HG03521 (cell line): ENCODE data around the gene MEF2A.
A peak's percentile ranks its signal among the peaks of the same experiment; 100 is the strongest.
"Not testable (repeated sequence)": the region's sequence is repeated elsewhere in the genome, so short reads cannot be mapped to it uniquely, and the experiment has no call there.

ENCODE experiments used
- ATAC-seq: cut with Tn5 transposase; IDR thresholded peaks from one replicate; pipeline ENCODE4 v1.9.1; 2021; ENCODE audit warnings: mild to moderate bottlenecking, moderate library complexity; ENCODE audit not compliant: unreplicated experiment

The MEF2A gene

DNA sequence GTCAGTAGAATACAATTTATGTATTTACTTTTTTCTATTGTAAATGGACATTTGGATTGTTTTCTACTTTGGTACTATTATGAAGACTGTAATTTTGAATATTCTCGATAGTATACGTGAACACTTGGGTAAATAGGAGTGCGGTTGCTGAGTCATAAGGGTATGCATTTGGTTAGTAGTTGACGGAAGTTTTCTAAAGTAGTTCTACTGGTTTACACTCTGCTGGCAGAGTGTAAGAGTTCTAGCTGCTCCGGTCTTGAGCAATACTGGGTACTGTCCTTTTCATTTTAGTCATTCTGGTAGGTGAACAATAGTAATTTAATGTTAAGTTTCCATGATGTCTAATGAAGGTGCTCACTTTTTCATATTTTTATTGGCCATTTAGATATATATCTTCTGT is 70.0 kb downstream of the MEF2A start:
- ATAC-seq = no peak

DNA sequence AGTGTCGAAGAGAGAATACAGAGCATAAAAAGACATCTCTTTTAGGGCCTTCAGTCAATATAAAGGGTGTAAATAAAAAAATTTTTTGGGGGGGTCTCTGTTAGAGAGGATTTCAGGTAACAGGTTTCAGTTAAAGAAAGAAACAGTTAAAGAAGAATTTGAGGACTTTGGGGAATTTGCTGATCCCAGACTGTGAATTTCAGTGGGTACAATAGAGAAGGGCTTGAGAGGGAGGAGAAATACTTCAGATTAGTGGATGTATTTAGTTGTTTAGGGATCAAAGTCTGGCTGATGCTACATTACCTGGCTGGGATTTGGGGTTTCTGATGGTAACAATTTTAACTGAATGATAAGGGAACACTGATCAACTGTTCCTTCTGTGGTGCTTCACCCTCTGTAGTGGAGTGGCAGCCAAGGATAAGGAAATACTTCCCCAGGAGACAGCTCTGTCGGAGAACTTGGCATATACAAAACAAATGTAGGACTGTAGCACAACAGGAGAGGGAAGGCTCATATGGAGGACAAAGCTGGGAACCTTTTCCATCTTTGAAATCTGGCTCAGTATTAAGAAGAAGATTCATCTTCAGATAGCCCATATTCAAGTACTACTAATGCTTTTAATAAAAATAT is 79.2 kb downstream of the MEF2A start:
- no peak for ATAC-seq

DNA sequence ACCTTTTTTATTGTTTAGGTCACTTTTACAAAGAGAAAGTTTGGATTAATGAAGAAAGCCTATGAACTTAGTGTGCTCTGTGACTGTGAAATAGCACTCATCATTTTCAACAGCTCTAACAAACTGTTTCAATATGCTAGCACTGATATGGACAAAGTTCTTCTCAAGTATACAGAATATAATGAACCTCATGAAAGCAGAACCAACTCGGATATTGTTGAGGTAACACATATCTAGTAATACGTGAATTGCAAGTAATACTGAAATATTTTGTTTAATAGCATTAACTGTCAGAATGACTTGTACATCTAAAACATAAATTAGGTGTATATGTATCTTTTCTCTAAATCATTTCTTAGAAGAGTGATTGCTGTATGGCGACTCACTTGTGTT is 79.8 kb downstream of the MEF2A start:
- no peak for ATAC-seq

DNA sequence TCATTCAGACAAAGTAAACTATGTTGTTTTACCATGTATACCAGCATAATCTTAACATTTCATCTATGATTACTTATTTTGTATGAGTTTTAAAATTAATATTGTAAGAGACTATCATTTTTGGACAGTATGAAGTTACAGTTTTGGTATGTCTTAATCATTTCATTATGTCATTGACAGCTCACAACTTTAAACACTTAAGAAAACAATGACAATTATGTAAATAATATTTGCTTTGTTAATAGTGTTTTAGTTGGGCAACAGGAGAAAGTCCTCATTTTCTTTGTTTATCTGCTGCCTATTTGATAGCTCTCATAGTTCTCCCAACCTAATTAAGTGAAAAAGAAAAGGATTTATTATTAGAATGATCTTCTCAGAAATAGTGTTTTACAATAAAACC is 80.2 kb downstream of the MEF2A start:
- no peak for ATAC-seq

DNA sequence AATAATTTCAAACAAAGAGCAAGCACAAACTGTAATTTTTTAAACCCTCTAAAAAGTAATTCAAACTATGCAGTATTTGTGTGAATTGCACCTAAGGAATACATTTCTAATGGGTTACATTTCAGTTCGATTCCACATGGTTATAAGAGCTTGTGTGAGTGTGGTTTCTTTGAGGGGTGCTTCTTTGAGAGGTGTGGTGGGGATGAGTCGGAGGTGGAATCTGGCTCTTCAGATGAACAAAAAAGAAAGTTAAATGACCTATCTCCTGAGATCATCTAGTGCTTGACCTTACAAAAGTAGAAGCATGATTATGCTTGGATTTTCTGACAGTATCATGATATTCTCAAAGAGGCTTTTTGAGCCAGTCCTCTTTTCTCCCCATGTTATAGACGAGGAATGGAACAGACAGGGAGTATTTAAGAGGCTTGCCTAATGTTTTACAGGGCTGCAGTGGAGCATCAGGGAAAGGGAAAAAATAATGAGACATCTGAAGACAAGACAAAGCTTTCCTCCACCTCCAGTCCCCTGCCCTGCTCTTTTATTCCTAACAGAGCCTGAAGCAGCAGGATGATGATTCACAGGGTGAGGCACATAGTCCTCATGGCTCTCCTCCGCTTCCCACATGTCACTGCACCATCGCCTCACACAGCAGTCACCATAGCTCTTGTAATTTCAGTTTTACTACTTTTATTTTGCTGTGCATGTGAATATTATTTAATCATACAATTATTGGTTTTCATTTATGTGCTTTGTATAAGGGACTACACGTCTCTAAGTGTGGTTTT is 85.4 kb downstream of the MEF2A start:
- ATAC-seq = no peak

DNA sequence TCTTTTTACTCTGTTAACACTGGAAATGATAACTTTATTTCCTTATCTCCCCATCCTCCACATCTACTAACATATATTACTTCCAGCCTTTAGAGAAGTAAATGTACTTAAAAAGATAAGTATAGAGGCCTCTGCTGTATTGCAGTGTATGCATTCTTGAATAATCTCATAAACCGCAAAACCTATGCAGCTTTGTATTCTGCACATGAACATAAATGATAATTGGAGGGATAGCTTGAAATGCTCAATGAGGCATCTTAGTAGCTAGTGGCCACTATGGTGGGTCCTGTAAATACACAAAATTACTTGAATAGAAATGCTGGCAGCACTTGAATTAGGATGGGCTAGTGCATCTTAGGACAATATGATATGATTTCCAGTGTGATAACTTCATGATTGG is 90.4 kb downstream of the MEF2A start:
- no peak for ATAC-seq

DNA sequence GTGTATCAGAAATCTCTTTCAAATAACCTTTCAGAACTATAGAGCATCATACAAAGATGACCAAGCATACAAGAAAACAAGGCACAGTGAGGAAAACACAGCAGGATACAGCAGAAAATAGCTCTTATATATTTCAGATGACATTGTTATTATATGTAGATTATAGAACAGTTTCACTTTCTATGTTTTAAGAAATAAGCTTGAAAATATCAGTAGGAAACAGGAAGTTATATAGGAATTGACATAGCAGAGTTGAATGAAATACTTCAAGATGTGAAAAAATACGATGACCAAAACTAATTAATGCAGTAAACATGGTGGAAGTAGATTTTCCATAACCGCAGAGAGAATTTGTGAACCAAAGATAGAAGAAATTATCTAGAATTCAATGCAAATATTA is 92.2 kb downstream of the MEF2A start:
- ATAC-seq = no peak

DNA sequence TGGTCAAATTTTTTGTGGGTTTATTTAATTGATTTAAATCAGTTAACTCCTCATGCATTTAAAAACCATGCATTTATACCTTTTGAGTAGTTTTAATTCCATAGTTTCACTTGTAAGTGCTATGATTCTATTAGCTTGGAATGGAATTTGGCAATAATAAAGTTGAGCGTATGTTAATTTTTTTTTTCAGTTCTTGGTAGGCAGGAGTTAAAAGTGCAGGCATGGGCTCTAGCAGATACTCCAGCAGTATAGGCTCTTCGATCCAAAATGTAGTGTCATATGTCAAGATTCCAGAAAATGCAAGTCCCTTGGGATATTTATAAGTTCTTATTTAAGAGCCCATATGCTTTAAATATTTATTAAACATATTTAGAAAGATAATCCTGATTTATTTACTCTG is 97.1 kb downstream of the MEF2A start:
- no peak for ATAC-seq

DNA sequence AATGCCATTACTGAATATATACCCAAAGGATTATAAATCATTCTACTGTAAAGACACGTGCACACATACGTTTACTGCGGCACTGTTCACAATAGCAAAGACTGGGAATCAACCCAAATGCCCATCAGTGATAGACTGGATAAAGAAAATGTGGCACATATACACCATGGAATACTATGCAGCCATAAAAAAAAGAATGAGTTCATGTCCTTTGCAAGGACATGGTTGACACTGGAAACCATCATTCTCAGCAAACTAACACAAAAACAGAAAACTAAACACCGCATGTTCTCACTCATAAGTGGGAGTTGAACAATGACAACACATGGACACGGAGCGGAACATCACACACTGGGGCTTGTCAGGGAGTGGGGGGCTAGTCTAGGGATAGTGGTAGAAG is 100.3 kb downstream of the MEF2A start:
- ATAC-seq = not testable (repeated sequence)

DNA sequence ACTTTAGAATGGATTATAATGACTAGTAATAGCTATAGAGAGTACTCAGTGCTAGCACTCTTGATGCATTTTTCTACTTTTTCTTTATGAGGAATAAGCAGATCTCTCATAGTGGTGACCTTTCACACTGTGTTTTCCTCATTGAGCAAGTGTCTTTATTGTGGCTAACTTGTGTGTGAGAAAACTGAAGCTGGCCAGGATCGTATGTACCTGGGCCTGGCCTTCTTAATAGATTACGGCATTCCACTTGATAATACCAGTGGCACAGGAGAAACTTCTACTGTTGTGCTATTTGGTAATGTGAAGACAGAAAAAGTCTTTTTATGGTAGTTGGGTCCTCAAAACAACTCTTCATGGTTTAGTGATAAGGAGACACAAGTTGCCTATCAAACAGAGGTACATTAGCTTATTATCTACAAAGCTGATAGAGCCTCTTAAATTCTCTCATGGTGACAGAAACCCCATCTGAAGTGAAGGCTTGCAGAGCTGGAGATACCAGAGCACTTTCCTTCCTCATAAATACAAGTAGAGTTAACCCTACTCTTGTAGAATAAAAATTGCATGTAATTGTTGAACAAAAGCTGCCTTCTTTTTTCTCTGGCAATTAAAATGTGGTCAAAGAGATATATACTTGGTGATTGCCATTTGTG is 102.9 kb downstream of the MEF2A start:
- no peak for ATAC-seq

DNA sequence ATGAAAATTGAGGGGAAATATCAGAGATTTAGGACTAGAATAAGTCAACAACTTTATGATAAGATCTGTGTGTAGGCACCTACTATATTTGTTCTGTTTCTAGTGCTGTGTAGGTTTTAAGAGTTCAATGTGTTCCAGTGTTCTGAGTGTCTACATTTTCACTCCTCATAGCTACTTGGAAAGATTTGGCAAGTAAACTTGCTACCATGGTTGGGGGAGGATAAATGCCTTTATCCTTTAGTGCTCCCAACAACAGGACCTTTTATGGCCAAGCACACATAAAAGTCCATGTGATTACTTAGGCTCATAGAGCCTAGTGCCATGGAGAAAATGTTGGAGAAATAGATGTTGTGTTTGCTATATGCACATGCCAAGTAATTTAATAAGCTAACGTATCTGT is 103.5 kb downstream of the MEF2A start:
- ATAC-seq = no peak

DNA sequence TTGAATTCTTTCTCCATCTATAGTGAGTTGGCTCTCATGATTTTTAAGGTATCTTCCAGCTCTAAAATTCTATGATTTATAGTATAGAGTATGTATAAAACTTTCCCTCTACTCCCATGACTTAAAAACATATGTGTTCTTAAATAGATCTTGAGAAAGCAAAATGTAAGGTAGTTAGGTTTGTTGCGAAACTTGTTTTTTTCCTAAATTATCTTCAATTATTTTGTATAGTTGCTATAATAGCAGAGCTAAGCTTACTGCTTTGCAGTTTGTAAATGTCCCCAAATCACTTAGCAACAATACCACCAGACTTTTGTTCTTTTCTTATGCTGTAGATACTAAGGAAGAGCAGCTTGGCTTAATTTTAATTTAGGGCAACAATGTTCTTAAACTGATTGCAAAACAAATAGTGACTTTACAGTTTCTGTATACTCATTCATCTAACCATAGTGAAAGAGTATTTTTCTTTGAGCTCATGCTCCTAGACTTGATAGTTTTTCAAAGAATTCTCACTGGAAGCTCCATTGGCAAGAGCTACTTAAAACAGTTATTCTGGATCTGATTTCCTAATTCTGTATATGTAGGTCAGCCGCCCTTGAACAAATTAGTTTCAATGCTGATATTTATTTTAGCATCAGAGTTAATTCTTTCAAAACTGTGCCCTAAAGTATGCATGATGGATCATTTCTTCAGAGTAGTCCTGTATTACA is 106.3 kb downstream of the MEF2A start:
- no peak for ATAC-seq

DNA sequence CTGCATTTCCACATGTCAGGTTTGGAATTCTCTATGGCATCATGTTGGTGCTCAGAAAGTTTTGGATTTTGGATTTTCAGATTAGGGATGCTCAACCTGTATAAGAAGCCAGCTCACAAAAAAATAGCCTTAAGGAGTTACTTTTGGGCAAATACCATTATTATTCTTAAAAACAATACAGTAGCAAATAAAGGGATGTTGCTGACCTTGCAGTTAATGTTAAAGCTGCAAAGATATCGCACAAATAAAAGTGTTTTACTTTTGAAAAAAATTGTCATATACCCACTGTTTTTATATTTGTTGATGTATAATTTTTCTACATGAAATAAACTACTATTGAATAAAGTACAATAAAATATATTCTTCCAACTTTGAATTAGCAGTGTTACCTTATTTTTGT is 107.3 kb downstream of the MEF2A start:
- ATAC-seq = no peak

DNA sequence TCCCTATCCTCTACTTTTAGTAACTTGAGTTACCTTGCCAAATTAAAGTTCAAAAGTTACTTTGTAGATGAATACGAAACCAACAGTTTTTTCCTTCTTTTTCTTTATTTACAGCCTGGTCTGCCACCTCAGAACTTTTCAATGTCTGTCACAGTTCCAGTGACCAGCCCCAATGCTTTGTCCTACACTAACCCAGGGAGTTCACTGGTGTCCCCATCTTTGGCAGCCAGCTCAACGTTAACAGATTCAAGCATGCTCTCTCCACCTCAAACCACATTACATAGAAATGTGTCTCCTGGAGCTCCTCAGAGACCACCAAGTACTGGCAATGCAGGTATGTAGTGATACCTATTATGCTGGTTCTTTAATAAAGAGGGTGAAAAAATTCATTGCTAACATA is 108.5 kb downstream of the MEF2A start:
- no peak for ATAC-seq

DNA sequence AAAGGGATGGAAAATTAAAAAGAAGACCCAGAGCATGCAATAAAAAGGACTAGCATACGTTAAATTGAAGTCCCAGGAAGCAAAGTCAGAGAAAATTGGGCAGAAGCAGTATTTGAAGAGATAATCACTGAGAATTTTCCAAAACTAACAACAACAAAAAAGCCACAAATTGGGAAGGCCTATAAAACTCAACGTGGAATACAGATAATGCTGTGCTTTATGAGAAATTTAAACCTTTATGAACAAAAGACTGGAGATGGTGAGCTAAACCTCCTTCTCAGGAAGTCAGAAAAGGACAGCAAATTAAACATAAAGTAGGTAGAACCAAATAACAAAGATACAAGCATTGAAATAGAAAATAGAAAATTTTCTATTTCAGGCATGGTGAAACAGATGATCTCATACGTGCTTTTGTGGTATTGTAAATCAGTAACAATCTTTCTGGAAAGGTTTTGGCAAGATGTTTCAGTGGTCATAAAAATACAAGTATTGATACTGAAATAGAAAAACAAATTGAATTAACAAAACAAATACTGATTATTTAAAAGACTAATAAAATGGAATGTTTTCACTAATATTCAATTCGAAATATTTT is 111.9 kb downstream of the MEF2A start:
- peak; percentile 45 for ATAC-seq

DNA sequence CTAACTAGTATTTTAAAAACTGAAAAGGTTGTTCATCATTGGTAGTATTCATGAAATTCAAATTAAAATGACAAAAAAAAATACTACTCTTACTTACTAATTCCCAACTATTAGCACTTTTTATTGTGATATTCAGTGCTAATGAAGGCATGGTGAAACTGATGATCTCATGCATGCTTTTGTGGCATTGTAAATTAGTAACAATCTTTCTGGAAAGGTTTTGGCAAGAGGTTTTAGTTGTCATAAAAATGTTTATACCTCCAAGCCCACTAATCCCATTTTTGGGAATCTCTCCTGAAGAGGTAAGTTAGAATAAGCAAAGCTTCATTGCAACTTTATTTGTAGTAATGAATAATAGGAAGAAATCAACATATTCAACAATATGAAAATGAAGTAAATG is 114.5 kb downstream of the MEF2A start:
- no peak for ATAC-seq

DNA sequence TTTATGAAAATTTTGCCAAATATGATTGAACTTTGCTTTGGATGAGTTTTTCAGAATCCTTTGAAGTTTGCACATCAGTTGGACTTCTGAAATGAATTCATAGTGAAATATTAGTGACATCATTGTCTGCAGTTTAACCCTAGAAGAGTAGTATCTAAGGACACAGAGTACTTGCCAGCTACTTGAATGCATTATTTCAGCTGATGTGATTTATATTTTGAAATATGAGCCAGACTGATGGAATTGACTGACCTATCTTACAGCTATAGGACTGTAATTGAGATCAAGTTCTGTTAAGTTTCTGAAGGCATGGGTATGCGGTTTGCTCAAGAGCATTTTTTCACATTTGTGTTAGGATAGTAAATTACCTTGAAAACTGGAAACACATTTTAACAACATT is 116.2 kb downstream of the MEF2A start:
- no peak for ATAC-seq

DNA sequence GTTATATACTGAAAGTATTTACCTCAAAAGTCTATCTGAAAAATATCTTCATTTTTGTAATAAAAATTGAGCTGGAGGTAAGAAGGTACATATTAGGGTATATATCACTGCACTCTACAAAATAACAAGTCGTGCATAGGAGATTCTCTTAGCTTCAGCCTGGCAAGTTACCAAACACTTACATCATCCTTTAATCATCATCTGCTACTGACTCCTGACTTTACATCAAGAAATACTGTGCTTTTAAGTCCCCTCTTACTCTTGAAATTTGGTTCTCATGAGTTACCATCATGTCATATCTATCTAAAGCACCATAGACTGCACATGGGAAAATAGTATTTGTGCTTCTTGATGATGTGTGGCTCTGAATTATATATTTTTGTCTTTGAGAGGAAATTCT is 116.7 kb downstream of the MEF2A start:
- no peak for ATAC-seq

DNA sequence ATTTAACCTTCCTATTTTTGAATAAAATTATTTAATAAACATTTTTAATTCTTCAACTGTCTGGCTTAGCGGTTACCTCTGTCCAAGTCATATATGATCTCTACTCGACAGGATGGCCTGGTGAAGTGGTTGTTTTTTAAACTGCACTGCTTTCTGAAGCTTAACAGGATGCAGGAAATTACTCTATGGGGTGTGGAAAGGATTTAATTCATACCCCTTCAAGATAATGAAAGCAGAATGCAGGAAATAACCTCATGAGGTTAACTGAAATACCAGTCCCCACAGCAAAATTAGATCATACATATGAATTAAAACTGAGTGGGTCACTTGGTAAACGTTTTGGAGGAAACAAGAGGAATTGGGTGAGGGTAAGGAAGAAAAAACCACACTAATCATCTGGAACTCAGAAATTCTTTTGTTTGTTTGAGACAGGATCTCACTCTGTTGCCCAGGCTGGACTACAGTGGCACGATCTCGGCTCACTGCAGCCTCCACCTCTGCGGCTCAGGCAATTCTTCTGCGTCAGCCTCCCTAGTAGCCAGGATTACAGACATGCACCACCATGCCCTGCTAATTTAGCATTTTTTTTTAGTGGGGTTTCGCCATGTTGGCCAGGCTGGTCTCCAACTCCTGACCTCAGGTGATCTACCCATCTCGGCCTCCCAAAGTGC is 117.4 kb downstream of the MEF2A start:
- ATAC-seq = no peak

DNA sequence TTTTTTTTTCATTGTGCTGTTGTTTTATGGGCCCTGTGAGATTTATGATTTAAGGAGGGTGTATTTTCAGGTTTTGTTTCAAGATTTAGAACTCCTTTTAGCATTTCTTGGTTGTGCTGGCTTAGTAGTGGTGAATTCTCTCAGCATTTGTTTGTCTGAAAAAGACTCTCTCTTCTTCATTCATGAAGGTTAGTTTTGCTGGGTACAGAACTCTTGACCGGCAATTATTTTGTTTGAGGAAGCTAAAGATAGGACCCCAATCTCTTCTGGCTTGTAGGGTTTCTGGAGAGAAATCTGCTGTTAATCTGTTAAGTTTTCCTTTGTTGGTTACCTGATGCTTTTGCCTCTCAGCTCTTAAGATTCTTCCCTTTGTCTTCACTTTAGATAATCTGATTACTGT is 120.5 kb downstream of the MEF2A start:
- no peak for ATAC-seq

DNA sequence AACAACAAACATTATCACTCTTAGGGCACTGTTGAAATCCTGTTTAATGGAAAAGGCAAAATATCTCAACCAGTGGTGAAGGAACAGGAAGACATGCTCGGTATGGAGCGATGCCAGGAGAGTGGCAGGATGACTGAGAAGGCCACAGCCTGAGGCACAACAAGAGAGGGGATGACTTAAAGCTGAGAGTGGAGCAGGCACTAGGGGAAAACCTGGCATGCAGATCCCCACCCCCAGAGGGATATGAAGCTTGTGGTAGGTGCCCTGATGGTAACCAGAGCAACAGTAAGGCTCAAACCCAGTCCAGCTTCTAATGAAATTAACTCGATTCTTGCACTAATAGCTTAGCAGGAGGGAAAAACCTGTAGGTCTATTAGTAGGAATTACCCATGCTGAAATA is 127.0 kb downstream of the MEF2A start:
- ATAC-seq = no peak
